ENCODE measurements around the gene CSF3R.
A peak's percentile ranks its signal among the peaks of the same experiment; 100 is the strongest.
"Not testable (repeated sequence)": the region's sequence is repeated elsewhere in the genome, so short reads cannot be mapped to it uniquely, and the experiment has no call there.

Gene CSF3R

GRCh38 chr1:36512842-36513241 is 30.1 kb upstream of the CSF3R start:
- no peak for DNase-seq

- DNase-seq = no peak
Observed at GRCh38 chr1:36511804-36512798, 29.4 kb upstream of the CSF3R start.

GRCh38 chr1:36511220-36511619 is 28.5 kb upstream of the CSF3R start:
- not testable (repeated sequence) for DNase-seq

GRCh38 chr1:36510418-36510817 is 27.7 kb upstream of the CSF3R start:
- DNase-seq = peak in 1 of 2 experiments; percentile 29

- no peak for DNase-seq
Observed at GRCh38 chr1:36508257-36508656, 25.5 kb upstream of the CSF3R start.

GRCh38 chr1:36506276-36506920 is 23.7 kb upstream of the CSF3R start:
- no peak for DNase-seq

GRCh38 chr1:36503733-36504132 is 21.0 kb upstream of the CSF3R start:
- no peak for DNase-seq

- no peak for DNase-seq
Observed at GRCh38 chr1:36503159-36503558, 20.4 kb upstream of the CSF3R start.

GRCh38 chr1:36502616-36503015 is 19.9 kb upstream of the CSF3R start:
- DNase-seq = no peak

- not testable (repeated sequence) for DNase-seq
Observed at GRCh38 chr1:36501911-36502310, 19.2 kb upstream of the CSF3R start.

- no peak for DNase-seq
Observed at GRCh38 chr1:36497207-36497606, 14.5 kb upstream of the CSF3R start.

GRCh38 chr1:36494971-36495370 is 12.3 kb upstream of the CSF3R start:
- DNase-seq = no peak

GRCh38 chr1:36493524-36493923 is 10.8 kb upstream of the CSF3R start:
- DNase-seq = no peak

- no peak for DNase-seq
Observed at GRCh38 chr1:36492491-36492890, 9.8 kb upstream of the CSF3R start.

- DNase-seq = peak in 1 of 2 experiments; percentile 47
Observed at GRCh38 chr1:36489258-36490051, 6.7 kb upstream of the CSF3R start.

GRCh38 chr1:36487906-36488305 is 5.2 kb upstream of the CSF3R start:
- DNase-seq = no peak

- DNase-seq = not testable (repeated sequence)
Observed at GRCh38 chr1:36487336-36487725, 4.6 kb upstream of the CSF3R start.

- DNase-seq = no peak
Observed at GRCh38 chr1:36486439-36487335, 4.0 kb upstream of the CSF3R start.

- no peak for DNase-seq
Observed at GRCh38 chr1:36486093-36486438, 3.4 kb upstream of the CSF3R start.

- DNase-seq = no peak
Observed at GRCh38 chr1:36484099-36484498, 1.4 kb upstream of the CSF3R start.

GRCh38 chr1:36481771-36482723 is 666 bp downstream of the CSF3R start:
- DNase-seq = no peak
